Measurements from ENCODE around the gene NGEF.
"Not testable (repeated sequence)": the region's sequence is repeated elsewhere in the genome, so short reads cannot be mapped to it uniquely, and the experiment has no call there.

The NGEF gene

GRCh38 chr2:232929303-232930058 lies 83.6 kb downstream of the NGEF start:
- DNase-seq (ENCODE audit: low read depth in 3 of 3, low spot score in 1 of 3) = no peak

DNA sequence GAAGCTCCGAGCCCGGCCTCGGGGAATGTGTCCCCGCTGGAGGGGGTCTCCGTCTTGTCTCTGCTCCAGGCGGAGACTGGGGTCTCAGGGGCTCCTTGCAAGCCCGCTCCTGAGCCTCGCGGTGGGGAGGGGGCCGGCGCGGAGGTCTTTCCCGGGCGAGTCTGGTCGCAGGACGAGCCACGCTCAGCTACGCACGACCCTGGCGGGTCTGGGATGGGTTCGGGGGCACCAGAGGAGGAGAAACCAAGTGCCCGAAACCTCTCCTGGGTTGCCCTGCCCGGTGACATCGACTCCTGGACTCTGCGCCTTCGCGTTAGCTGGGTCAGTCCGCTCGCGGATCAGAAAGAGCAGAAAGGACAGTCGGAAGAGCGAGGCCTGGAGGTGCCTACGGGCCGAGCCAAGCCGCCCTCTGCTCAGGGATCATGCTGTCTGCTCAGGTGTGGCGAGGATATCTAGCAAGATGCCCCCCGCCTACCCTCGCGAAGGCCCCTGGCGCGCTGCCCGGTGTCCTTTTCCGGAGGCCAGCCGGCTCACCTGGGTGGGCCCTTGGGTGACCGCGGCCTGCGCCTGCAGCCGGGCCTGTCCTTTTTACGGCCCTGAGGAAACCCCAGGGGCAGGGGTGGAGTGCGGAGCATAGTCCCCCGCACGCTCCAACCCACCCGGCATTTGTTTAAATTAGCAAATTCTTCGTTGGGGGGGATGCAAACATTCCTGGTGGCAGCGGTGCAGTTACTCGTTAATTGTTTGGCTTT lies 84.3 kb downstream of the NGEF start:
- DNase-seq (ENCODE audit: low read depth in 3 of 3, low spot score in 1 of 3) = no peak

GRCh38 chr2:232927793-232928550 lies 85.1 kb downstream of the NGEF start:
- DNase-seq (ENCODE audit: low read depth in 3 of 3, low spot score in 1 of 3) = no peak

DNA sequence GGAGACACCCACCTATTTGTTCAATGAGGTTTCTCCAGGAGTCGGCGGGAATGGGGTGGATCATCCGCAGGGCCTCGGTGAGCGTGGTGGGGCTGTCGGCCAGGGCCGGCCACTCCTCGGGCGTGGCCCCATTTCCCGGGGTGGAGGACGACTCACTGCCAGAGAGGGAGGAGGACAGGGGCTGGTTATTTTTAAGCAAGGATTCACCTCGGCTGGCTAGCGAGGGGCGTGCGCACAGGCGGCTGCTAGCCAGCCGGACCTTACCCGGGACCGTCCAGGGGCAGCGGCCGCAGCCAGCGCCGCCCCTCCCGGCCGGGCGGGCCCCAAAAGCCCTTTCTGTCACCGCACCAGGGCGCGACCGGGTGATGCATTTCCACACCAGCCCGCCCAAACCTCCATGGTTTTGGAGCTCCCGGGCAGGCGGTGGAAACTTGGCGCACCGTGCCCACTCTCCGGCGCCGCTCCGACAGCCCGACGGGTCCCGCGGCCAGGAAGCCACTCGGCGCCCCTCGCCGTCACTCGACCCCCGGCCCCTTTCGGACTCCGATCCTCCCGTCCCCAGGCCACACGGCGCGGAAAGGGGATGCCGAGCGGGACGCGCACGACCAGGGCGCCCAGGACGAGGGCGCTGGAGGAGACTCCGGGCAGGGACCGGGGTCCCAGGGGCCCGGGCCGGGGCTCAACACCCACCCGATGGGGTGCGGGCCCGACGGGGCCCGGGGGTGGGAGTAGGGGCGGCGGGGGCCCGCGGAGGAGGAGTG lies 85.8 kb downstream of the NGEF start:
- DNase-seq (ENCODE audit: low read depth in 3 of 3, low spot score in 1 of 3) = no peak

DNA sequence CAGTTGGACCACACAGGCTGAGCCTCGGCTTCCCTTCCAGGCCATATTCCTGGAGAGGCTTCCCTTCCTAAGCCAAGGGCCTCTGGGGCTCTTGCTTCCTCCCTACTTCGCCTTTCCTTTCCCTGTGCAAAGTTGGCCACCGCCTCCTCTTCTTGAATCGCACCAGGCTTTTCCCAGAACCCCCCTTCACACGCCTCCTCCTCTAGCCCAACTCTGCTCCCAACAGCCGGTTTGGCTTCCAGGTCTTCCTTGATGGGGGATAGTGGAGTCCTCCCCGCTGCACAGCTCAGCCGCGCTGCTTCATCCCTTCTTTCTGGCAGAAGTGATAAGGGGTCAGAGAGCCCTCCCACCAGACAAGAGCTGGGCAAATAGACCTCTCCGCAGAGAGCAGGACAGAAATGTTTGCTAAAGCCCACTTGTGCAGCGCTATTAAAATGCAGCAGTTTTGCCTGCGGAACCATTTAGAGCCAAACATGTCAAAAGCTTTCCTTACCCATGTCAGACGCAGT lies 86.6 kb downstream of the NGEF start:
- DNase-seq (ENCODE audit: low read depth in 3 of 3, low spot score in 1 of 3) = no peak

- DNase-seq (ENCODE audit: low read depth in 3 of 3, low spot score in 1 of 3) = no peak
Measured at GRCh38 chr2:232925821-232926156, 87.3 kb downstream of the NGEF start.

DNA sequence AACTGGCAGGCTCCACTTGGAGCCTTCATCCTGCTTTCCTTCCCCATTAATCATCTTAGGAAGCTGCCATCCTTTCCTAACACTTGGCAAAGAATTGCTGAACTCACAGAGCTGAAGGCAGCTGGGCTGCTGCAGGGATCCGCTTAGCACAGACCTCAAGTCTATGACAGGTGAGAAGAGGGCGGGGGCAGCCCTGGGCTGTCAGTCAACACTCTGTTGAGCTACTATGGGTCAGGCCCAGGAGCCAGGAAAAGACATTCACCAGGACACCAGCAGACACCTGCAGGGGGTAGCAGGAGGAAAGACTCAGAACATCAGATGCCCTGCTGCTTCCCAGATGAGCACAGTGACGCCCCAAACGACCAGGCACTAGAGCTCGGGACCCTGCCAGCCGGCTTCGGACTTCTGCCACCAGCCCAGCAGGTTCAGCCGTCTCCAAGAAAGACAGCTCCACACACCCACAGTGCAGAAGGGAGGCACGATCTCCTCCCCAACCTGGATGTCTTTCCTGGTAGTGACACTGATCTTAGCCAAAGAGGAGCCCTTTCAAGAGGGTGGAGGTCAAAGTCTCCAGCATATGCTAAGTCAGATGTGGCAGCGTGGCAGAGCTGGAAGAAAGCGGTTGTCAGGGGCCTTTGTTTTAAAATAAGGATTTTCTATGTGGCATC lies 87.8 kb downstream of the NGEF start:
- DNase-seq (ENCODE audit: low read depth in 3 of 3, low spot score in 1 of 3) = no peak

- no peak for DNase-seq (ENCODE audit: low read depth in 3 of 3, low spot score in 1 of 3)
Measured at GRCh38 chr2:232924433-232924832, 88.6 kb downstream of the NGEF start.

GRCh38 chr2:232920760-232921159 lies 92.3 kb downstream of the NGEF start:
- DNase-seq (ENCODE audit: low read depth in 3 of 3, low spot score in 1 of 3) = no peak

- no peak for DNase-seq (ENCODE audit: low read depth in 3 of 3, low spot score in 1 of 3)
Measured at GRCh38 chr2:232920055-232920454, 93.0 kb downstream of the NGEF start.

DNA sequence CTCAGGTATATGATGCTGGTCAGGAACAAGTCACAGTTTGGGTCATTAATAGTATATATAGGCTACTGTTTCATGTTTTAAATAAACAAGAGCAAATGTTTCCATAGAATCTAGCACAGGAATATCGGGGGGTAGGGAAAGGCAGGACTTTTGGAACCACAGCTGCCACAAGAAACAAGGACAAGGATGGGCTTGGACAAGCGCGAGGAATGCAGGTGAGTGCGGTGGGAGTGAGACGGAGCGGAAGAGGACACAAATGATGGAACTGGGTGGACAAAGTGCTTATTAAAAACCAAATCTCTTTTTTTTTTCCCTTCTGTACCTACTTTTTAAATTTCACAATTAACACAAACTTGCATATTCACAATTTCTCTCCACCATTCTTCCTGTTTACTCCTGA lies 93.9 kb downstream of the NGEF start:
- no peak for DNase-seq (ENCODE audit: low read depth in 3 of 3, low spot score in 1 of 3)

DNA sequence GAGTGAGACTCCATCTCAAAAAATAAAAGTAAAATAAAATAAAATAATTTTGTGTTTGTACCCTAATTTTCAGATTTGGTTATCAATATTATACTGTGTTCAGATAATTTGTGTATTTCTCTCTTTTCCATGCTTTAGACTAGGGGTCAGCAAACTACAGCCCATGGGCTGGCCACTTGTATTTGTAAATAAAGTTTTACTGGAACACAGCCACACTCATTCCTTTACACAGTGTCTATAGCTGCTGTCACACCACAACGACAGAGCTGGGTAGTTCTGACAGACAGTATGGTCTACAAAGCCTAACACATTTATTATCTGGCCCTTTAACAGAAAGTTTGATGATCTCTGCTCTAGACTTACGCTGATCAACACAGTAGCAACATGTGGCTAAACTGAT lies 99.2 kb downstream of the NGEF start:
- no peak for DNase-seq (ENCODE audit: low read depth in 3 of 3, low spot score in 1 of 3)

DNA sequence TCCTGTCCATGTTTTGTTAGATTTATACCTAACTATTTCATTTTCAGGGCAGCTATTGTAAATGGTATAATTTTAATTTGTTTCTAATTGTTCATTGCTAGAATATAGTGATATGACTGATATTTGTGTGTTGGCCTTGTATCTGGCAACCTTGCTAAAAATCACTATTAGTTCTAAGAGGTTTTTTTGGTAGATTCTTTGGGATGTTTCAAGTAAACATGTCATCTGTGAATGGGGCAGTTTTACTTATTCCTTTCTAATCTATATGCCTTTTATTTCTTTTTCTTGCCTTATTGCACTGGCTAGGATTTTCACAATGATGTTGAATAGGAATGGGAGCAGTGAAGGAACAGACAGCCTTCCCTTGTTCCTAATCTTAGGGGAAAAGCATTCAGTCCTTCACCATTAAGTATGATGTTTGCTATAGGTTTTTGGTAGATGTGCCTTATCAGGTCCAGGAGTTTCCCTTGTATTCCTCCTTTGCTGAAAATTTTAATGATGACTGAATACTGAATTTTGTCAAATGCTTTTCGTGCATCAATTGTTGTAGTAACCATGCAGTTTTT lies 101.3 kb downstream of the NGEF start:
- DNase-seq (ENCODE audit: low read depth in 3 of 3, low spot score in 1 of 3) = no peak

- no peak for DNase-seq (ENCODE audit: low read depth in 3 of 3, low spot score in 1 of 3)
Measured at GRCh38 chr2:232910376-232910775, 102.7 kb downstream of the NGEF start.

DNA sequence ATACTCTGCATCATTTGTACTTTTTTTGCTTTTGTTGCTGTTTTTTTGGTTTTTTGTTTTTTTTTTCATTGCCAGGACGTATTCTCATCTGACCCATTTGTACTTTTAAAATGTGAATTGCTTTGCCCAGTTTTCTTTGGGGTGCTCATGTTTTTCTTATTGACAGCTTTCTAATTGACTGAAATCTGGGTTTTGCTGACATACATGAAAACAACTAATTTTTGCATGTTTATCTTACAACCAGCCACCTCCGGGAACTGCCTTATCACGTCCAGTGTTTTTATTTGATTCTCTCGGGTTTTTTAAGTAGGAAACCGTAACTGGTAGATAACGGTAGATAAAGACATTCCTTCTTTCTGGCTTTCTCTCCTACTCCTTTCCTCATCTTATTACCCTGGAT lies 104.4 kb downstream of the NGEF start:
- DNase-seq (ENCODE audit: low read depth in 3 of 3, low spot score in 1 of 3) = no peak

GRCh38 chr2:232907718-232908085 lies 105.4 kb downstream of the NGEF start:
- DNase-seq (ENCODE audit: low read depth in 3 of 3, low spot score in 1 of 3) = not testable (repeated sequence)

DNA sequence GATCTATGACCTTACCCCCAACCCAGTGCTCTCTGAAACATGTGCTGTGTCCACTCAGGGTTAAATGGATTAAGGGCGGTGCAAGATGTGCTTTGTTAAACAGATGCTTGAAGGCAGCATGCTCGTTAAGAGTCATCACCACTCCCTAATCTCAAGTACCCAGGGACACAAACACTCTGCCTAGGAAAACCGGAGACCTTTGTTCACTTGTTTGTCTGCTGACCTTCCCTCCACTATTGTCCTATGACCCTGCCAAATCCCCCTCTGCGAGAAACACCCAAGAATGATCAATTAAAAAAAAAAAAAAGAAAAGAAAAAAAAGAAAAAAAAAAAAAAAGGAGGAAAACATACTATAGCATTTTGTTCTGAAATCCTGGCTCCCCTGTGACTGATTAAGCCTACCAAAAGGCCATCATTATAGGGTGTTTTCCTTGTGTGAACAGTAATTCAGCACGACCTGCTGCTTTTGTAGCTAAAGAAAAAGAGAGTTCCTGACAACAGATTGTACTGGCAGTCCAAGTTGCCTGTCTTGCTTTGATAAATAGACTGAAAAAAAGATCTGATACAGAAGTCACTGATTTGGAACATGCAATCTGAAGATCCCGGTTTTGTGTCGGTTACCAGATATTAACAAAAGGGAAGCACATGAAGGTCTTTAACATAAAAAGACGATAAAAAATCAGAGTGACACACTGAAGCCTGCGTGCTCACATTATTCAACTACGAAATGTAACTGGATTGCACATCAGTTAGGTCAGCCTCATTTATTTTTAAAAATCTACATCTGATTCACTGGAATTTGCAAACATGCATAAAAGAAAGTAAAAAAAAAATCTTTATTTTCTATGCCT lies 106.0 kb downstream of the NGEF start:
- DNase-seq (ENCODE audit: low read depth in 3 of 3, low spot score in 1 of 3) = not testable (repeated sequence)

GRCh38 chr2:232903989-232904388 lies 109.1 kb downstream of the NGEF start:
- DNase-seq (ENCODE audit: low read depth in 3 of 3, low spot score in 1 of 3) = no peak
